ENCODE results near the gene BCL2L12. TPM values are rescaled to one million over a fixed set of nuclear protein-coding genes. Genes with fewer than 3 reads are reported as not detected.

BCL2L12 gene
- total RNA-seq, 1 donor from 2014 or later: 53.3 TPM

DNA sequence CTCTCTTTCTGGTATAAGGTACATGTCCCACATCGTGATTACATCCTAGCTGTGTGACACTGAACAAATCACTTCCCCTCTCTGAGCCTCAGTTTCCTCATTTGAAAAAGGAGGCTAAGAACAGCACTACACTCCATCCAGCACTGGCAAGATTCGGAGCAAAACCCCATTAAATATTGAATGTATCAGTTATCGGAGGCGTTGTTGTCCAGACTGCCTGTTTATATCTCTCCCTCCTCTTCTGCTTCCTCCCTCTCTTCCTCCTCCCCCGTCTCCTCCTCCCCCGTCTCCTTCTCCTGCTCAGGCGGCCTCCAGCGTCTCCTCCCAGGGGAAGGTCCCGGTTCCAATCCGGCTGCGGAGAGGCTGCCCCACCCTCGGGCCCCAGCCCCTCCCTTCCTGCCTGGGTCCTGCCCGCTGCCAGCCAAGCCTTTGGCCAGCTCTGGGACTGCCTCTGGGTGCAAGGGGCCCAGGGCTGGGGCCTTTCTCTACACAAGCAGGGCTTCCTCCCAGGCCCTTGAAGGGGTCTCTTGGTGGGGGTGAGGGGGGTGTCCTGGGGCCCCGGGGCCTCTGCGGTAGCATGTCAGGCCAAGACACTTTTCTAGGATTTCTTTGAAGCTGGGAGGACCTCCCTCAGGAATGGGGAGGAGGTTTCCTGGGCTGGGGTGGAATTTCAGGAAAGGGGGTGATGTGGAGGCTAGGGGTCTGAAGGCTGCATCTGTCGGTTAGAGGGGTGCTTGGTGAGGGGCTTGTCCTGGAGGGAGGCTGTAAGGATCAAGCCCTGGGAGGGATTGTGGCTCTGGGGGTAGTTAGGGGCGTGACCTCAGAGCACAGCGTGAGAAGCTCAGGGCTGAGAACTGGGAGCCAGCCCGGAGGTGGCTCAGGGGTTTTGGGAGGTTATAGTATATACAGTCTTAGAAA, 27.7 kb upstream of the BCL2L12 start:
- no peak for DNase-seq (ENCODE audit: low read depth)
- peak overlapping the region; percentile 86 for H3K4me3 ChIP-seq (ENCODE audit: low read depth, low read length)
- TF ChIP-seq, protein P1, sequence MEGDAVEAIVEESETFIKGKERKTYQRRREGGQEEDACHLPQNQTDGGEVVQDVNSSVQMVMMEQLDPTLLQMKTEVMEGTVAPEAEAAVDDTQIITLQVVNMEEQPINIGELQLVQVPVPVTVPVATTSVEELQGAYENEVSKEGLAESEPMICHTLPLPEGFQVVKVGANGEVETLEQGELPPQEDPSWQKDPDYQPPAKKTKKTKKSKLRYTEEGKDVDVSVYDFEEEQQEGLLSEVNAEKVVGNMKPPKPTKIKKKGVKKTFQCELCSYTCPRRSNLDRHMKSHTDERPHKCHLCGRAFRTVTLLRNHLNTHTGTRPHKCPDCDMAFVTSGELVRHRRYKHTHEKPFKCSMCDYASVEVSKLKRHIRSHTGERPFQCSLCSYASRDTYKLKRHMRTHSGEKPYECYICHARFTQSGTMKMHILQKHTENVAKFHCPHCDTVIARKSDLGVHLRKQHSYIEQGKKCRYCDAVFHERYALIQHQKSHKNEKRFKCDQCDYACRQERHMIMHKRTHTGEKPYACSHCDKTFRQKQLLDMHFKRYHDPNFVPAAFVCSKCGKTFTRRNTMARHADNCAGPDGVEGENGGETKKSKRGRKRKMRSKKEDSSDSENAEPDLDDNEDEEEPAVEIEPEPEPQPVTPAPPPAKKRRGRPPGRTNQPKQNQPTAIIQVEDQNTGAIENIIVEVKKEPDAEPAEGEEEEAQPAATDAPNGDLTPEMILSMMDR (conservative IDR thresholded peaks at IDR 0.05; ENCODE audit: low read depth, low read length): no peak

DNA sequence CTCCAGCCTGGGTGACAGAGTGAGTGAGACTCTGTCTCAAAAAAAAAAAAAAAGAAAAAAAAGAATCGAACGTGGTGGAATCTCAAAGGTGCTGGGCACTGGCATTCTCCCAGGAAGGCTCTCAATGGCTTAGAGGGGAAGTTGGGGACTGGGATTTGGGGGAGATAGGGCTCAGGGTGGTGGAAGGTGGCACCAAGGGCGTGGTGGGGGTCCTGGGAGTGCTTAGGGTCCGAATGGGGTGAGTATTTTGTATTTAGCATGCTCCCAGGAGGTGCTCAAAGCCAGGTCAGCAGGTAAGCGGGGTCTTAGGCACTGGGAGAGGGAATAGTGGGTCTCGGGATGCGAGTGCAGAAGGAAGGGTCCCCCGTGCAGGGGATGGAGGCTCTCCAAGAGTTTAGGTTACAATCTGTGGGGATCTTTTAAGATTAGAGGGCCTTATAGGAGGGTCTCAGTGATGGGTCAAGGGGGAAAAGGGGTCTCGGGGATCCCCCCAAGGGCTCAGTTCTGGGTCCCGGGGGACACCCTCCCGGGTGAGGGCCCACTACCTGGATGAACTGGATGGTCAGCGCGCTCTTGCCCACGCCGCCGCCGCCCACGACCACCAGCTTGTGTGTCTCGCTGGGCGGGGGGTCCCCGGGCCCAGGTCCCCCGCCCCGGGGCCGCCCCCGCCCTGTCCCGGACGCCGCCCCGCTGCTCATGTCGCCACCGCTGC, 26.2 kb upstream of the BCL2L12 start:
- no peak for DNase-seq (ENCODE audit: low read depth)
- TF ChIP-seq, protein P1 (conservative IDR thresholded peaks at IDR 0.05; ENCODE audit: low read depth, low read length): no peak
- H3K4me3 ChIP-seq (ENCODE audit: low read depth, low read length): peak overlapping the region; percentile 86

DNA sequence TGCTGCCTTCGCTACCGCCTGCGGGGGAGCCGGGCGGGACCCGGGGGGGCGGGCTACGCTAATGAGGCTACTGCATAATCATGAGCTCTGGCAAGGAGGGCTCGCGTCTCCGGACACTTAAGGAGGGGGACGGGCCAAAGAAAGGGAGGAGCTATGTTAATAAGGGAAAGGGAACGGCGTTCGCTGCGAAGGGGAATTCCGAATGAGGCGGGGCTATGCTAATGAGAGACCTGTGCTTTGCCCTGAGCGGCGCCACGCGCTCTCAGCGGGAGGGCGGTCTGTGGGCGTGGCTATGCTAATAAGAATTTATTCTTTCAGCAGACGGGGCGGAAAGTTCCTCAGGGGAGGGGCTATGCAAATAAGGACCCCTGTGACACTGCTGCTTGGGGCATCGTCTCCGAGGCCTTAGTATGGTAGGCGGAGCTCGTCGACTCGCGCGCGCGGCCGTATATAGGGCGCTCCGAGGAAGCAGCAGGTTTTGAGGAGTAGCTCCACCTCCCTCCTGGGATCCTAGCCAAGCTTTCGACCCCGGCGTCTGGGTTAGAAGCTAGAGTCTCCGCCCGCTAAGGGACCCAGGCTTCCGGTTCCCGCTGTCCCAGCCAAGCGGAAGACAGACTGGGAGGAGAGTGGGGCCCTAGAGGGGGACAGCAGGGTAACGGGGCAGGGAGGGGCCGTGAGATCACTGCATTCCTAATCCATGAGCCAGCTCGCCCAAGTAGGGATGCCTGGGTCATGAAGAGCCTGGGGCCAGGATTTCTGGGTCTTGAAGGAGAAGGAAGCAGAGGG, 25.4 kb upstream of the BCL2L12 start, which contains the start of gene RRAS:
TSS of gene RRAS (minus strand) at position 31 of the 786 bp plus-strand sequence. CDS start 45 bp downstream, outside the sequence.
- DNase-seq (ENCODE audit: low read depth): peak; percentile 98
- TF ChIP-seq, protein P1 (conservative IDR thresholded peaks at IDR 0.05; ENCODE audit: low read depth, low read length): no peak
- H3K4me3 ChIP-seq (ENCODE audit: low read depth, low read length): peak within 1 kb of the TSS; percentile 86

DNA sequence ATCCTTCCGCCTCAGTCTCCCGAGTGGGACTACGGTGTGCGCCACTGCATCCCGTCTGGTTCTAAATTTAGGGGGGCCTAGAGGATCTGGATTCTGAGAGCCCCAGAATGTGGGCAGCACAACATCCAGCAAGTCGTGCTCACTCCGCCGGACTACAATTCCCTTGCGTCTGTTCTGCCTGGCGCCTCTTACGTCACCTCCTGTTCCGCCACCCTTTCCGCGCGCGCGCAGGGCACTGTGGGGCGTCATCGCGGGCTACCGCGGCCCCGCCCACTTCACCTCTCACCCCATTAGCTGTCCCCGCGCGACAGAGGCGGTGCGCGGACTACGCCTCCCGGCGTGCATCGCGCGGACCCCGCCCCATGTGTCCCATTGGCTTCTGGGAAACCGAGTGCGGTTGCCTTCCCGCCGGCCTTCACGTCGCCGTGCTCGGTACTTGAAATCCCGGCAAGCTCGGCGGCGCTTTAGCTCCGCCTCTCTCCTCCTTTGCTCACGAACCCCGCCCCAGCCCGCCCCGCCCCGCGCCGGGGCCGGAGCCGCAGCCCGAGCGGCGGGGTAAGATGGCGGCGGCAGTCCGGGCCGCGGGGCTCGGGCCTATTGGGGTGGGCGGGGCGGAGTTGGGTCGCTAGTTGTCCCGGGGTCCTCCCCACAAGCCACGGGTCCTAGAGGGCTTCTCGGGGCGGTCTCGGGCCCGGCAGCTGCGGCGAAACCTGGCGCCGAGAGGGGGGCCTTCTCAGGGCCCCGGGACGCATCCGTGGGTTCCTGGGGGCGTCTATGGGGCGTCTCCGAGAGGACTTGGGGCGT, 23.8 kb upstream of the BCL2L12 start, which contains the start of gene SCAF1:
TSS of gene SCAF1 (plus strand) at position 522 of the 804 bp plus-strand sequence. CDS start 2,818 bp downstream, outside the sequence.
- H3K4me3 ChIP-seq (ENCODE audit: low read depth, low read length): peak within 1 kb of the TSS; percentile 100
- peak; percentile 82 for DNase-seq (ENCODE audit: low read depth)
- TF ChIP-seq, protein P1 (conservative IDR thresholded peaks at IDR 0.05; ENCODE audit: low read depth, low read length): no peak

DNA sequence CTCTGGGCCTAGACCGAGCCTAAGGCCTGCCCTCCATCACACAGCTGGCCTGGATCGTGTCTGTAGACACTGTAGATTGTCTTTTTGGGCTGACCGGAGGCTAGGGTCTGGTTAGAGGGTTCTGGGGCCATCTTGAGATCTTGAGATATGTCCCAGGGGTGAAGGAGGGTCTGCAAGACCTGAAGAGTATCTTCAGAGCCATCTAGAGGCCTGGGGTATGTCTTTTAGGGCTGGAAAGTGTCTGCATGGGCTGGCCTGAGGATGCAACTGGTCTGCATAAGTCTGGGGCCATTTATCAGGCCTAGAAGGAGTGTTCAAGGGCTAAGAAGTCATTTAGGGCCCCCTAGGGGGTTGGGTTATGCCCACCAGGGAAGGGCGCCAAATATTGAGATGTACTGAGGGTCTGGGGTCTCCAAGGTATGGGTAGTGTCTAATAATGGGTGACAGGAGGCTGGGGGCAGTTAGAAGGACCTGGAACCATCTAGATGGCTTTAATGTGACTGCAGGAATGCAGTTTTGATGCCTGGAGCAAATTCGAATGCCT, 23.2 kb upstream of the BCL2L12 start:
- no peak for DNase-seq (ENCODE audit: low read depth)
- TF ChIP-seq, protein P1 (conservative IDR thresholded peaks at IDR 0.05; ENCODE audit: low read depth, low read length): no peak
- peak overlapping the region; percentile 100 for H3K4me3 ChIP-seq (ENCODE audit: low read depth, low read length)

Measured in epithelial cell of proximal tubule (primary cell).